ENCODE measurements around the gene WASHC4.
"Not testable (repeated sequence)": the region's sequence is repeated elsewhere in the genome, so short reads cannot be mapped to it uniquely, and the experiment has no call there.

Gene WASHC4

GRCh38 chr12:105089817-105090216 lies 17.7 kb upstream of the WASHC4 start:
- ChIA-PET CTCF (no interaction called here), POLR2A (no interaction called here)
- TF ChIP-seq LEF1 (IDR thresholded peaks at IDR 0.05; ENCODE audit: borderline replicate concordance): no peak
- no peak for TF ChIP-seq HDGF (IDR thresholded peaks at IDR 0.05; ENCODE audit: borderline replicate concordance)
- TF ChIP-seq NFRKB (IDR thresholded peaks at IDR 0.05): no peak
- no peak for TF ChIP-seq SP1 (IDR thresholded peaks at IDR 0.05)
- TF ChIP-seq FOXA1 (IDR thresholded peaks at IDR 0.05): no peak
- no peak for TF ChIP-seq SUZ12 (IDR thresholded peaks at IDR 0.05)
- no peak for TF ChIP-seq L3MBTL2 (conservative IDR thresholded peaks at IDR 0.05)
- no peak for TF ChIP-seq ELF4 (IDR thresholded peaks at IDR 0.05)
- TF ChIP-seq FOXK2 (IDR thresholded peaks at IDR 0.05): no peak
- no peak for TF ChIP-seq FOXM1 (IDR thresholded peaks at IDR 0.05; ENCODE audit: borderline replicate concordance)
- no peak for TF ChIP-seq ZNF384 (IDR thresholded peaks at IDR 0.05)
- TF ChIP-seq, protein P1, sequence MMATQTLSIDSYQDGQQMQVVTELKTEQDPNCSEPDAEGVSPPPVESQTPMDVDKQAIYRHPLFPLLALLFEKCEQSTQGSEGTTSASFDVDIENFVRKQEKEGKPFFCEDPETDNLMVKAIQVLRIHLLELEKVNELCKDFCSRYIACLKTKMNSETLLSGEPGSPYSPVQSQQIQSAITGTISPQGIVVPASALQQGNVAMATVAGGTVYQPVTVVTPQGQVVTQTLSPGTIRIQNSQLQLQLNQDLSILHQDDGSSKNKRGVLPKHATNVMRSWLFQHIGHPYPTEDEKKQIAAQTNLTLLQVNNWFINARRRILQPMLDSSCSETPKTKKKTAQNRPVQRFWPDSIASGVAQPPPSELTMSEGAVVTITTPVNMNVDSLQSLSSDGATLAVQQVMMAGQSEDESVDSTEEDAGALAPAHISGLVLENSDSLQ (IDR thresholded peaks at IDR 0.05): no peak
- DNase-seq (ENCODE audit: extremely low spot score): no peak

- DNase-seq (ENCODE audit: extremely low spot score): no peak
- TF ChIP-seq ZNF384 (IDR thresholded peaks at IDR 0.05): no peak
- TF ChIP-seq, protein P1 (IDR thresholded peaks at IDR 0.05): no peak
- ChIA-PET POLR2A (no interaction called here), CTCF (no interaction called here)
Measured at GRCh38 chr12:105090361-105090760, 17.2 kb upstream of the WASHC4 start.

DNA sequence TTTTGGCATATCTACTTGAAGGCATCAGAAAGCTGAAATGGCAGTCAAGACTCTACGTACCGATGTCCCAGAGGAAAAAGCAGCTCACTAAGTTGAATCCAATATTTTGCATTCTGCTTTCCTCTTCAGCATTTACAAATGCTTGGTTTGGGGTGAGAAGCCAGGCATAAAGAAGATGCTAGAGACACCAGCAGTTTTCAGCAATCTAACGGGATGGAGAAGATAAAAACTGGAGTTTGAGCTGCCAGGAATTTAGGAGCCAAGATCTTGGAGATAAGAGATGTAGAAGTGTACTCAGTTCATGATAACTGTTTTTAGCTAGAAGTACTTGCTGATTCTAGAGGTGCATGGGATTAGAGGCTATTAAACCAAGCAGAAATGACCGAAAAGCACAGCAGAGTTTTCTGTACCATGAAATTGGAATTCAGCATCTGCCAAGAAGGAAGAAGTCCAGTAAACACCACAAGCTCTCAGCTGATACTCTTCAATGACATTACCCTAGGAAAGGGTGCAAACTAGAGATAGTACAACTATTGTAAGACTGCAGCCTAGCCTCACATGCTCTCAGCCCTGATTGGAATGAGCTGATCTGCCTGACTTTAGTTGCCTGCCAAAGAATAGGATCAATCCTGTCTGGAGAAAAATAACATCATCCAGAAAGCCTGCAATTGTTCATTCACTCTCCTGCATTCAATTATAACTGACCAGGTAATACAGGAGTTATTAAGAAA lies 15.9 kb upstream of the WASHC4 start:
- POLR2A ChIA-PET: interaction anchor here (1.1 kb wide), 1 partner anchor 16 kb away, joined by 3 read pairs; the partner anchor contains the start of gene WASHC4
- TF ChIP-seq ZNF384 (IDR thresholded peaks at IDR 0.05) (no peak), CTBP1 (IDR thresholded peaks at IDR 0.05; ENCODE audit: borderline replicate concordance) (no peak), HDGF (IDR thresholded peaks at IDR 0.05; ENCODE audit: borderline replicate concordance) (no peak), TARDBP (IDR thresholded peaks at IDR 0.05) (no peak), FOXM1 (IDR thresholded peaks at IDR 0.05; ENCODE audit: borderline replicate concordance) (no peak), LEF1 (IDR thresholded peaks at IDR 0.05; ENCODE audit: borderline replicate concordance) (no peak), ARNT (IDR thresholded peaks at IDR 0.05) (no peak), SP1 (IDR thresholded peaks at IDR 0.05) (no peak), FOXK2 (IDR thresholded peaks at IDR 0.05) (no peak), ELF4 (IDR thresholded peaks at IDR 0.05) (no peak), SUZ12 (IDR thresholded peaks at IDR 0.05) (no peak), FOXA1 (IDR thresholded peaks at IDR 0.05) (no peak), L3MBTL2 (conservative IDR thresholded peaks at IDR 0.05) (no peak), NFRKB (IDR thresholded peaks at IDR 0.05) (no peak), BHLHE40 (IDR thresholded peaks at IDR 0.05; ENCODE audit: borderline replicate concordance) (no peak)
- TF ChIP-seq, protein P1 (IDR thresholded peaks at IDR 0.05): no peak
- CTCF ChIA-PET: no interaction called here
- no peak for DNase-seq (ENCODE audit: extremely low spot score)

DNA sequence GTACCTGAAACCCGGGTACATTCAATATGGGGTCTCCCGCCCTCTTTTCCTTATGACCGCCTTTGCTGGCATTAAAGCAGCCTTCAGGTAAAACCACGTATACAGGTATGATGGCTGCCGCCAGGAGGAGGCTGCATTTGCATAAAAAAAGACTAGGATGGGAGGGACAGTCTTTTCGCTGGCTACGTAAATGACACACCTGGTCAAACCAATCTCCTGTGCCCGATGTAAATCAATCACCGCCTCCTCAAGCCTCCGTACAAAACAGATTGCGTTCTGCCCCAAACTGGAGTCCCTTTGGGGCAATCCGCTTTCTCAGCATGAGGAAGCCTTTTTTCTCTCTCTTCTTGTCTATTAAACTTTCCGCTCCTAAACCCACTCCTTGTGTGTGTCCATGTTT lies 15.2 kb upstream of the WASHC4 start:
- POLR2A ChIA-PET: interaction anchor here (1.1 kb wide), 1 partner anchor 15 kb away, joined by 3 read pairs; the partner anchor contains the start of gene WASHC4

DNA sequence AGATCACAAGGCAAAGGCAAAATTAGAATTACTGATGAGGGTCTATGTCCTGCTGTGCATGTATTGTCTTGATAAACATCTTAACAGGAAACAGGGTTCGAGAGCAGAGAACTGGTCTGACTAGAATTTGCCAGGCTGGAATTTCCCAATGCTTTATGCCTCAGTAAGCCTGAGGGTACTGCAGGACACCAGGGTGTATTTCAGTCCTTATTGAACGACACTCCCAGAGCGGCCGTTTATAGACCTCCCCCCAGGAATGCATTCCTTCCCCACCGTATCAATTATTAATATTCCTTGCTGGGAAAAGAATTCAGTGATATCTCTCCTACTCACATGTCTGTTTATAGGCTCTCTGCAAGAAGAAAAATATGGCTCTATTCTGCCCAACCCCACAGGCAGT lies 12.2 kb upstream of the WASHC4 start:
- POLR2A ChIA-PET; DNase-seq (ENCODE audit: extremely low spot score); CTCF ChIA-PET: not testable (repeated sequence)

More for the DNA sequence above, 15.2 kb upstream of the WASHC4 start:
- CTCF ChIA-PET: no interaction called here
- TF ChIP-seq NFRKB (IDR thresholded peaks at IDR 0.05) (no peak), FOXA1 (IDR thresholded peaks at IDR 0.05) (no peak), BHLHE40 (IDR thresholded peaks at IDR 0.05; ENCODE audit: borderline replicate concordance) (no peak), ELF4 (IDR thresholded peaks at IDR 0.05) (no peak)
- DNase-seq (ENCODE audit: extremely low spot score): no peak

DNA sequence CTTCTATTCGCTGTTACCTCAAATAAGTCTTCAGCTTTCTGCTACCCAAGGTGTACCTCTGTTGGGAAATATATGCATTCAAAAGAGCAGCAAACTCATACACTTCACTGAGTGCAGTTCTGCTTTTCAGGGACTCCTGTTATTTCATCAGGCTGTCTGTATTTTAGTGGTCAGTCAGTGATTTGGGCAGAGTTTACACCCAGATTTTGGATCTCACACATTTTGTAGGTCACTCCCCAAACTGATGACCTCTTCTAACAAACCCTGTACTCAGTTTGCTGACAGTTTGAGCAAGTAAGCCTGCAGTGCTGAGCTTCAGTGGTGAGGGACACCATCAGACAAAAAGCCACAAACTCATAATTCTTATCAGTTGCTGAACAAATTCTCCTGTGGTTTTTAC lies 8.2 kb upstream of the WASHC4 start:
- ChIA-PET CTCF (no interaction called here), POLR2A (interaction anchor here (1.2 kb wide), 1 partner anchor 9 kb away, joined by 3 read pairs; the partner anchor contains the start of gene WASHC4)
- no peak for DNase-seq (ENCODE audit: extremely low spot score)
- no peak for TF ChIP-seq FOXK2 (IDR thresholded peaks at IDR 0.05)
- no peak for TF ChIP-seq FOXA1 (IDR thresholded peaks at IDR 0.05)
- no peak for TF ChIP-seq BHLHE40 (IDR thresholded peaks at IDR 0.05; ENCODE audit: borderline replicate concordance)
- no peak for TF ChIP-seq TARDBP (IDR thresholded peaks at IDR 0.05)
- TF ChIP-seq HDGF (IDR thresholded peaks at IDR 0.05; ENCODE audit: borderline replicate concordance): no peak
- no peak for TF ChIP-seq CTBP1 (IDR thresholded peaks at IDR 0.05; ENCODE audit: borderline replicate concordance)
- TF ChIP-seq L3MBTL2 (conservative IDR thresholded peaks at IDR 0.05): no peak
- TF ChIP-seq NFRKB (IDR thresholded peaks at IDR 0.05): no peak
- TF ChIP-seq LEF1 (IDR thresholded peaks at IDR 0.05; ENCODE audit: borderline replicate concordance): no peak
- no peak for TF ChIP-seq FOXM1 (IDR thresholded peaks at IDR 0.05; ENCODE audit: borderline replicate concordance)
- no peak for TF ChIP-seq ELF4 (IDR thresholded peaks at IDR 0.05)
- no peak for TF ChIP-seq ARNT (IDR thresholded peaks at IDR 0.05)
- TF ChIP-seq ZNF384 (IDR thresholded peaks at IDR 0.05): no peak
- TF ChIP-seq SP1 (IDR thresholded peaks at IDR 0.05): no peak
- TF ChIP-seq, protein P1 (IDR thresholded peaks at IDR 0.05): no peak
- no peak for TF ChIP-seq SUZ12 (IDR thresholded peaks at IDR 0.05)

Data from HEK293T (cell line).